Measurements from ENCODE around the gene FAM89A. TPM values are rescaled to one million over a fixed set of nuclear protein-coding genes. Genes with fewer than 3 reads are reported as not detected.

The FAM89A gene
- total and polyA plus RNA-seq, 2 of the 13 experiments (the other 11 are each of a cell fraction or from before 2014, with no cell fraction given), result 0.35 to 0.44 TPM

DNA sequence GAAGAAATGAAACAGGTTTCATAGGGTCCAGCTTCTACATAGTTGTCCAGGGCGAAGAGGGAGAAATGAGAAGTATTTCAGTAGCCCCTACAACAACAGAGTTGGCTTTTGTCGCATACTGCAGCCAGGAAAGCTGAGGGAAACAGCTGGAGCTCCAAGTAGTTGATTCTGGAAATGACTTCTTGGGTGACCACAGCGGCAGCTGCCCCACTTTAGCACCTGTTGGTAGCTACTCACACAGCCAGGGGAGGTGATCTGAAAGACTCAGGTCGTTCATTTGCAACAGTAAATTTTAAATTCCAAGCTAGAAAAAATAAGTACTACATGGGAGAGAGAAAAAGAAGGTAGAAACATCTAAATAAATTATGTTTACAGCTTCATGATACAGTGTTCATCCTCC lies 63.7 kb downstream of the FAM89A start:
- H4K20me1 ChIP-seq (ENCODE audit: insufficient read depth, low read length), result no peaks in the 10 kb centered on the region
- no peak overlapping the region for H3K27ac ChIP-seq (ENCODE audit: extremely low read length, insufficient read depth, low read length)
- intact Hi-C loops (cut with micrococcal nuclease; ENCODE audit: unreplicated experiment), result loop anchor here (5.0 to 10.0 kb wide), 2 partner anchors 262 to 334 kb away; partner anchors contain the start of genes AGT and COG2
- H3K4me3 ChIP-seq (replicated peaks in 1 of 3; ENCODE audit: insufficient read depth in 1 of 3, low read depth in 2 of 3, low read length in 3 of 3), result no peak overlapping the region
- no peak overlapping the region for H3K4me2 ChIP-seq (ENCODE audit: low read depth, low read length)
- BruUV-seq (replicated peaks), result no TSS peak
- H3K79me2 ChIP-seq (ENCODE audit: insufficient read depth, low read length), result peaks cover 9% of the 10 kb centered on the region
- H3K4me1 ChIP-seq (ENCODE audit: insufficient read depth, low read length), result peaks cover 32% of the 10 kb centered on the region
- ChIA-PET POLR2A (no interaction called here), CTCF (ENCODE audit: low intra/inter-chr PET ratio, low total read pairs) (no interaction called here)
- in situ Hi-C loops (cut with HindIII; ENCODE audit: extremely low pct_ligation_motif_present, low pct_unique_long_range_greater_than_20kb), result no loop called here
- DNase-seq (ENCODE audit: low spot score), result no peak
- WGBS (ENCODE audit: low lambda C conversion rate), result 95% methylated on average over 4 of the region's 4 CpGs
- H3K9me3 ChIP-seq (ENCODE audit: low read length), result no peaks in the 10 kb centered on the region
- H3K9ac ChIP-seq (ENCODE audit: insufficient read depth, low read depth, low read length), result no peak overlapping the region
- no peak overlapping the region for H2AFZ ChIP-seq (ENCODE audit: low read length)
- FAIRE-seq, result no peak
- H3K36me3 ChIP-seq (replicated peaks in 1 of 2; ENCODE audit: control insufficient read depth in 1 of 2, insufficient read depth in 2 of 2, low read length in 2 of 2), result peaks cover 0 to 1% of the 10 kb centered on the region in 2 experiments; a peak in 1 of 5 replicates
- H3K27me3 ChIP-seq (ENCODE audit: control insufficient read depth in 1 of 2, insufficient read depth in 2 of 2, low read length in 2 of 2), result no peaks in the 10 kb centered on the region; a peak in 1 of 5 replicates
- ATAC-seq, result no peak
- TF ChIP-seq ZNF350 (CRISPR knock-in tag; IDR thresholded peaks at IDR 0.05; ENCODE audit: borderline replicate concordance, low read depth) (no peak), ZSCAN25 (CRISPR knock-in tag; IDR thresholded peaks at IDR 0.05) (no peak), ZNF674 (CRISPR knock-in tag; IDR thresholded peaks at IDR 0.05; ENCODE audit: low read depth) (no peak), ZNF12 (CRISPR knock-in tag; IDR thresholded peaks at IDR 0.05) (no peak), FOXP1 (IDR thresholded peaks at IDR 0.05) (no peak), FOXP1 (CRISPR knock-in tag; IDR thresholded peaks at IDR 0.05) (no peak), FOXC1 (CRISPR knock-in tag; IDR thresholded peaks at IDR 0.05; ENCODE audit: borderline replicate concordance) (no peak), GFI1 (CRISPR knock-in tag; IDR thresholded peaks at IDR 0.05; ENCODE audit: borderline replicate concordance) (no peak), HNRNPLL (IDR thresholded peaks at IDR 0.05; ENCODE audit: low read depth, low read length, poor library complexity, severe bottlenecking) (no peak), ZNF382 (CRISPR knock-in tag; IDR thresholded peaks at IDR 0.05; ENCODE audit: borderline replicate concordance) (no peak), PAX8 (CRISPR knock-in tag; IDR thresholded peaks at IDR 0.05; ENCODE audit: borderline replicate concordance) (no peak), HMGA1 (CRISPR knock-in tag; conservative IDR thresholded peaks at IDR 0.05) (no peak), CBX2 (IDR thresholded peaks at IDR 0.05; ENCODE audit: low read depth, low read length) (no peak), CBX2 (CRISPR knock-in tag; IDR thresholded peaks at IDR 0.05; ENCODE audit: low read depth) (no peak), NRL (CRISPR knock-in tag; IDR thresholded peaks at IDR 0.05; ENCODE audit: borderline replicate concordance) (no peak), MTA3 (CRISPR knock-in tag; IDR thresholded peaks at IDR 0.05) (no peak)
- TF ChIP-seq, protein P1, sequence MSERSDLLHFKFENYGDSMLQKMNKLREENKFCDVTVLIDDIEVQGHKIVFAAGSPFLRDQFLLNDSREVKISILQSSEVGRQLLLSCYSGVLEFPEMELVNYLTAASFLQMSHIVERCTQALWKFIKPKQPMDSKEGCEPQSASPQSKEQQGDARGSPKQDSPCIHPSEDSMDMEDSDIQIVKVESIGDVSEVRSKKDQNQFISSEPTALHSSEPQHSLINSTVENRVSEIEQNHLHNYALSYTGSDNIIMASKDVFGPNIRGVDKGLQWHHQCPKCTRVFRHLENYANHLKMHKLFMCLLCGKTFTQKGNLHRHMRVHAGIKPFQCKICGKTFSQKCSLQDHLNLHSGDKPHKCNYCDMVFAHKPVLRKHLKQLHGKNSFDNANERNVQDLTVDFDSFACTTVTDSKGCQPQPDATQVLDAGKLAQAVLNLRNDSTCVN (CRISPR knock-in tag; IDR thresholded peaks at IDR 0.05; ENCODE audit: borderline replicate concordance), result no peak
- TF ChIP-seq, protein P2, sequence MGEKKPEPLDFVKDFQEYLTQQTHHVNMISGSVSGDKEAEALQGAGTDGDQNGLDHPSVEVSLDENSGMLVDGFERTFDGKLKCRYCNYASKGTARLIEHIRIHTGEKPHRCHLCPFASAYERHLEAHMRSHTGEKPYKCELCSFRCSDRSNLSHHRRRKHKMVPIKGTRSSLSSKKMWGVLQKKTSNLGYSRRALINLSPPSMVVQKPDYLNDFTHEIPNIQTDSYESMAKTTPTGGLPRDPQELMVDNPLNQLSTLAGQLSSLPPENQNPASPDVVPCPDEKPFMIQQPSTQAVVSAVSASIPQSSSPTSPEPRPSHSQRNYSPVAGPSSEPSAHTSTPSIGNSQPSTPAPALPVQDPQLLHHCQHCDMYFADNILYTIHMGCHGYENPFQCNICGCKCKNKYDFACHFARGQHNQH (CRISPR knock-in tag; IDR thresholded peaks at IDR 0.05), result no peak
- TF ChIP-seq, protein P3, sequence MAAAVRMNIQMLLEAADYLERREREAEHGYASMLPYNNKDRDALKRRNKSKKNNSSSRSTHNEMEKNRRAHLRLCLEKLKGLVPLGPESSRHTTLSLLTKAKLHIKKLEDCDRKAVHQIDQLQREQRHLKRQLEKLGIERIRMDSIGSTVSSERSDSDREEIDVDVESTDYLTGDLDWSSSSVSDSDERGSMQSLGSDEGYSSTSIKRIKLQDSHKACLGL (CRISPR knock-in tag; IDR thresholded peaks at IDR 0.05), result no peak

Data from HepG2 (cell line).